ENCODE data around the gene PARP8.

DNA sequence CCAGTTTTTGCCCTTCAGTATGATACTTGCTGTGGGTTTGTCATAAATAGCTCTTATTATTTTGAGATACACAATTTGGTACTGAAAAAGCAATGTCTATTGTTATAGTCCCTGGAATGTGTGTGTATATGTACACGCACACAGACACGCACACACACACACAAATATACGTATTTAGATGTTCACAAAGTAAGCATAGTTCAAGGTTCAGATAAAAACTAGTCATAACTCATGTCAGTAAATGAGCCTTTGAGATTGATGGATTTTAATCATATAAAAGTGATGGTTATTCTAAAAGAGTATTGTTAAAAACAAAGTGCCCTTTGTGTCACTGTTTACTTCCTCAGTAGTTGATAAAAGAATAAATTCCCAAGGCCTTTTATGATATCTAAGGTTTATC, 147.3 kb downstream of the PARP8 start:
- TF ChIP-seq, protein P1, sequence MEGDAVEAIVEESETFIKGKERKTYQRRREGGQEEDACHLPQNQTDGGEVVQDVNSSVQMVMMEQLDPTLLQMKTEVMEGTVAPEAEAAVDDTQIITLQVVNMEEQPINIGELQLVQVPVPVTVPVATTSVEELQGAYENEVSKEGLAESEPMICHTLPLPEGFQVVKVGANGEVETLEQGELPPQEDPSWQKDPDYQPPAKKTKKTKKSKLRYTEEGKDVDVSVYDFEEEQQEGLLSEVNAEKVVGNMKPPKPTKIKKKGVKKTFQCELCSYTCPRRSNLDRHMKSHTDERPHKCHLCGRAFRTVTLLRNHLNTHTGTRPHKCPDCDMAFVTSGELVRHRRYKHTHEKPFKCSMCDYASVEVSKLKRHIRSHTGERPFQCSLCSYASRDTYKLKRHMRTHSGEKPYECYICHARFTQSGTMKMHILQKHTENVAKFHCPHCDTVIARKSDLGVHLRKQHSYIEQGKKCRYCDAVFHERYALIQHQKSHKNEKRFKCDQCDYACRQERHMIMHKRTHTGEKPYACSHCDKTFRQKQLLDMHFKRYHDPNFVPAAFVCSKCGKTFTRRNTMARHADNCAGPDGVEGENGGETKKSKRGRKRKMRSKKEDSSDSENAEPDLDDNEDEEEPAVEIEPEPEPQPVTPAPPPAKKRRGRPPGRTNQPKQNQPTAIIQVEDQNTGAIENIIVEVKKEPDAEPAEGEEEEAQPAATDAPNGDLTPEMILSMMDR (conservative IDR thresholded peaks at IDR 0.05; ENCODE audit: low read depth, low read length), result no peak
- no peak for TF ChIP-seq EZH2 (IDR thresholded peaks at IDR 0.05; ENCODE audit: low read length, unreplicated experiment)

Data from PC-3 (cell line).